Prostate gland (tissue), 2 donors: Measurements from ENCODE around the gene JAG2.

Experiments used
- POLR2A ChIP-seq: fragments of 450-650 bp; IDR thresholded peaks from one replicate; pipeline ENCODE4 v1.6.1; 2016; ENCODE audit warnings: antibody characterized with exemption, mild to moderate bottlenecking
- TF ChIP-seq, protein P1 (sequence below), 4 experiments: fragments of 200-600 bp in 2 of 4; fragments of 450-650 bp in 2 of 4; sonication (generic) in 2 of 4; IDR thresholded peaks; 1 replicate in 3 of 4; 2 replicates in 1 of 4; pipeline ENCODE4 v1.5.1; 2016 to 2019; ENCODE audit warnings: antibody characterized with exemption in 4 of 4, mild to moderate bottlenecking in 2 of 4, moderate library complexity in 2 of 4

DNA sequence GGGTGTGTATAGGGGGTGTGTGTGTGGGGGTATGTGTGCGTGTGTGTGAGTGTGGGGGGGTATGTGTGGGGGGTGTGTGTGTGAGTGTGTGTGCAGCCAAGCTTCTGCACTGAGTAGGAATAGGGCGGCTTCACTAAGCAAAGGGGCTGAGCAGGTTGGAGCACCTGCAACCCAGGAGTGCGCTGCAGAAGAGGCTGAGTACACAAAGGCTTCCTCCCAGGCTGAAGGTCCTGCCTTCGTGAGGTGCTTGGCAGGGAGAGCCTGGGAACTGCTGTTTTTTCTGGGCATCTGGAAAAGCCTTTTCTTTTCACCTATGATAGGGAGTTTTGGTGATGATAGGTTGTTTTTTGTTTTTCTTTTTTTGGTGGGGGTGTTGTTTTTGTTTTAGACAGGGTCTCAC lies 18.5 kb upstream of the JAG2 start:
- no peak for TF ChIP-seq POLR2A
- TF ChIP-seq, protein P1, sequence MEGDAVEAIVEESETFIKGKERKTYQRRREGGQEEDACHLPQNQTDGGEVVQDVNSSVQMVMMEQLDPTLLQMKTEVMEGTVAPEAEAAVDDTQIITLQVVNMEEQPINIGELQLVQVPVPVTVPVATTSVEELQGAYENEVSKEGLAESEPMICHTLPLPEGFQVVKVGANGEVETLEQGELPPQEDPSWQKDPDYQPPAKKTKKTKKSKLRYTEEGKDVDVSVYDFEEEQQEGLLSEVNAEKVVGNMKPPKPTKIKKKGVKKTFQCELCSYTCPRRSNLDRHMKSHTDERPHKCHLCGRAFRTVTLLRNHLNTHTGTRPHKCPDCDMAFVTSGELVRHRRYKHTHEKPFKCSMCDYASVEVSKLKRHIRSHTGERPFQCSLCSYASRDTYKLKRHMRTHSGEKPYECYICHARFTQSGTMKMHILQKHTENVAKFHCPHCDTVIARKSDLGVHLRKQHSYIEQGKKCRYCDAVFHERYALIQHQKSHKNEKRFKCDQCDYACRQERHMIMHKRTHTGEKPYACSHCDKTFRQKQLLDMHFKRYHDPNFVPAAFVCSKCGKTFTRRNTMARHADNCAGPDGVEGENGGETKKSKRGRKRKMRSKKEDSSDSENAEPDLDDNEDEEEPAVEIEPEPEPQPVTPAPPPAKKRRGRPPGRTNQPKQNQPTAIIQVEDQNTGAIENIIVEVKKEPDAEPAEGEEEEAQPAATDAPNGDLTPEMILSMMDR (IDR thresholded peaks at IDR 0.05), result no peak
